Neural cell (in vitro differentiated cells): ENCODE measurements around the gene GMDS. TPM values are rescaled to one million over a fixed set of nuclear protein-coding genes. Genes with fewer than 3 reads are reported as not detected.

Experiments
- H2AFZ ChIP-seq: fragments of 200-600, 300-800 bp; sonication (generic), shearing (Covaris generic); 2 replicates; pipeline ENCODE4 v1.6.0; 2014; ENCODE audit warnings: low read depth, mild to moderate bottlenecking, antibody characterized with exemption, low read length, moderate library complexity
- H3F3A ChIP-seq: fragments of 200-600 bp; shearing (Covaris generic); 2 replicates; pipeline ENCODE4 v1.6.1; 2016; ENCODE audit warnings: mild to moderate bottlenecking, moderate library complexity, mixed read lengths, antibody characterized with exemption, low read length; ENCODE audit not compliant: insufficient read depth, poor library complexity, severe bottlenecking
- H3K27ac ChIP-seq: fragments of 200-600, 300-800 bp; sonication (generic), shearing (Covaris generic); 2 replicates; pipeline ENCODE4 v1.5.1; 2014; ENCODE audit warnings: mild to moderate bottlenecking, low read length, moderate library complexity
- H3K27me3 ChIP-seq: fragments of 300-800, 200-600 bp; sonication (generic), shearing (Covaris generic); 2 replicates; pipeline ENCODE4 v1.6.0; 2014; ENCODE audit warnings: mild to moderate bottlenecking, low read depth, low read length, moderate library complexity; ENCODE audit not compliant: insufficient read depth
- H3K36me3 ChIP-seq: fragments of 300-800, 200-600 bp; sonication (generic), shearing (Covaris generic); 2 replicates; pipeline ENCODE4 v1.5.1; 2014; ENCODE audit warnings: mild to moderate bottlenecking, antibody characterized with exemption, low read length, moderate library complexity; ENCODE audit not compliant: insufficient read depth
- H3K4me2 ChIP-seq: fragments of 300-800, 200-600 bp; sonication (generic), shearing (Covaris generic); 2 replicates; pipeline ENCODE4 v1.6.0; 2014; ENCODE audit warnings: mild to moderate bottlenecking, low read length
- H3K4me3 ChIP-seq: fragments of 300-800, 200-600 bp; sonication (generic), shearing (Covaris generic); 2 replicates; pipeline ENCODE4 v1.5.1; 2014; ENCODE audit warnings: mild to moderate bottlenecking, low read length, moderate library complexity
- H3K79me2 ChIP-seq: fragments of 200-600 bp; shearing (Covaris generic); replicated peaks from 2 replicates; pipeline ENCODE4 v1.6.0; 2014; ENCODE audit warnings: mild to moderate bottlenecking, low read length, moderate library complexity; ENCODE audit not compliant: insufficient read depth
- H3K9ac ChIP-seq: fragments of 300-800, 200-600 bp; sonication (generic), shearing (Covaris generic); 2 replicates; pipeline ENCODE4 v1.6.1; 2016; ENCODE audit warnings: mild to moderate bottlenecking, low read length, mixed read lengths
- H3K9me2 ChIP-seq: fragments of 200-600 bp; shearing (Covaris generic); 2 replicates; pipeline ENCODE4 v1.6.1; 2016; ENCODE audit warnings: mild to moderate bottlenecking, low read length, mixed read lengths; ENCODE audit not compliant: insufficient read depth
- H3K9me3 ChIP-seq: fragments of 200-600, 300-800 bp; sonication (generic), shearing (Covaris generic); 2 replicates; pipeline ENCODE4 v1.6.1; 2016; ENCODE audit warnings: mild to moderate bottlenecking, mixed run types, low read length, moderate library complexity, mixed read lengths
- H4K20me1 ChIP-seq: fragments of 200-600 bp; shearing (Covaris generic); 2 replicates; pipeline ENCODE4 v1.6.1; 2016; ENCODE audit warnings: mild to moderate bottlenecking, mixed run types; ENCODE audit not compliant: insufficient read depth
- CTCF ChIP-seq: fragments of 450-650 bp; IDR thresholded peaks from 2 replicates; pipeline ENCODE4 v1.5.1; 2014; ENCODE audit warnings: antibody characterized with exemption, mild to moderate bottlenecking, moderate library complexity; ENCODE audit not compliant: poor library complexity, severe bottlenecking
- EP300 ChIP-seq: fragments of 450-650 bp; conservative IDR thresholded peaks from 2 replicates; pipeline ENCODE4 v1.6.1; 2014; ENCODE audit warnings: antibody characterized with exemption, mild to moderate bottlenecking, moderate library complexity; ENCODE audit not compliant: poor library complexity, severe bottlenecking
- EZH2 ChIP-seq: fragments of 200-600, 300-800 bp; shearing (Covaris generic), sonication (generic); IDR thresholded peaks from 2 replicates; pipeline ENCODE4 v1.6.1; 2014; ENCODE audit warnings: antibody characterized with exemption, low read length, borderline replicate concordance, mild to moderate bottlenecking; ENCODE audit not compliant: insufficient read depth, poor library complexity, severe bottlenecking
- MXI1 ChIP-seq: fragments of 450-650 bp; conservative IDR thresholded peaks from 2 replicates; pipeline ENCODE4 v1.6.1; 2014; ENCODE audit warnings: antibody characterized with exemption, mild to moderate bottlenecking; ENCODE audit not compliant: poor library complexity, severe bottlenecking
- POLR2AphosphoS5 ChIP-seq: IDR thresholded peaks from 2 replicates; pipeline ENCODE4 v1.6.1; 2012
- RAD21 ChIP-seq: fragments of 450-650 bp; conservative IDR thresholded peaks from 2 replicates; pipeline ENCODE4 v1.6.1; 2014; ENCODE audit warnings: antibody characterized with exemption, mild to moderate bottlenecking, moderate library complexity
- REST ChIP-seq: IDR thresholded peaks from 2 replicates; pipeline ENCODE4 v1.6.1; 2012; ENCODE audit warnings: borderline replicate concordance
- SMC3 ChIP-seq: fragments of 450-650 bp; conservative IDR thresholded peaks from 2 replicates; pipeline ENCODE4 v1.6.1; 2014; ENCODE audit warnings: antibody characterized with exemption, mild to moderate bottlenecking, moderate library complexity; ENCODE audit not compliant: poor library complexity
- polyA plus RNA-seq: library from polyadenylated mRNA; depleted of rRNA; stranded (reverse); fragments of >200 nt; gene quantifications from 2 replicates; pipeline ENCODE4 v1.2.3, GENCODE V29; 2014

GMDS gene
- polyA plus RNA-seq, 1 donor from 2014 or later: 11.4 TPM

- Histone ChIP-seq H3K4me3 (no peak overlapping the region), H3K4me2 (no peak overlapping the region)
Observed at GRCh38 chr6:1625794-1626435, 619.5 kb downstream of the GMDS start.

More at GRCh38 chr6:1625794-1626435, 619.5 kb downstream of the GMDS start:
- H3K9ac ChIP-seq: no peak overlapping the region
- no peaks in the 10 kb centered on the region for H3K36me3 ChIP-seq
- no peaks in the 10 kb centered on the region for H3K9me2 ChIP-seq
- no peak for TF ChIP-seq RAD21
- no peak for TF ChIP-seq EP300
- TF ChIP-seq POLR2AphosphoS5: no peak
- TF ChIP-seq REST: no peak
- no peak for TF ChIP-seq CTCF
- no peak for TF ChIP-seq SMC3
- TF ChIP-seq MXI1: no peak
- no peak for TF ChIP-seq EZH2
- no peaks in the 10 kb centered on the region for H3K79me2 ChIP-seq
- H2AFZ ChIP-seq: no peak overlapping the region
- H3K9me3 ChIP-seq: peaks cover 5% of the 10 kb centered on the region
- no peak overlapping the region for H3K27ac ChIP-seq
- no peaks in the 10 kb centered on the region for H4K20me1 ChIP-seq
- no peaks in the 10 kb centered on the region for H3F3A ChIP-seq
- H3K27me3 ChIP-seq: peaks cover 83% of the 10 kb centered on the region
